ENCODE measurements around the gene FGD2. TPM values are rescaled to one million over a fixed set of nuclear protein-coding genes. Genes with fewer than 3 reads are reported as not detected.

Gene FGD2
- total and polyA plus RNA-seq, 2 of the 8 experiments (the other 6 are each of a cell fraction or from before 2014, with no cell fraction given) = 0.12 to 0.32 TPM

DNA sequence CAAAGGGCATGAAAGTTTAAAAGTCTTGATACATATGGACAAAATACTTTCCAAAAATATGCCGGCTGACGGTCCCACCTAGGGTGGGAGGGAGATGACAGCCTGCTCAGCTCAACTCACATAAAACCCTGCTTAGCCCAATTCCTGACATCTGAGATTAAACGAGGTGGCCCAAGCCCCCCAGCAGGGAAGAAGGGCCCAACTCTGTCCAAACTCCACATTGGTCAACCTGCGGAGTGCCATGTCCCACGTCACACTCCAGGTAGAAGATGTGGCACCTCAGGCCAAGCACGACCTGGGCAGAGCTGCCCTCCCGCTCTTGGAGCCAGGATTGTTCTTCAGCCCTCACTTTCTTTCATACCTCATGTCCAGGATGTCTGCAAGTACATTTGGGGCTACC lies 48.2 kb downstream of the FGD2 start (continued):
- no peak for TF ChIP-seq RXRA (IDR thresholded peaks at IDR 0.05; ENCODE audit: insufficient read depth, low read depth, low read length)

All from H1 (cell line).